ENCODE data around the gene PPP1R1B. TPM values are rescaled to one million over a fixed set of nuclear protein-coding genes. Genes with fewer than 3 reads are reported as not detected.
A peak's percentile ranks its signal among the peaks of the same experiment; 100 is the strongest.
"Not testable (repeated sequence)": the region's sequence is repeated elsewhere in the genome, so short reads cannot be mapped to it uniquely, and the experiment has no call there.

The PPP1R1B gene
- total and polyA plus RNA-seq, 5 donors from 2014 or later = not detected

DNA sequence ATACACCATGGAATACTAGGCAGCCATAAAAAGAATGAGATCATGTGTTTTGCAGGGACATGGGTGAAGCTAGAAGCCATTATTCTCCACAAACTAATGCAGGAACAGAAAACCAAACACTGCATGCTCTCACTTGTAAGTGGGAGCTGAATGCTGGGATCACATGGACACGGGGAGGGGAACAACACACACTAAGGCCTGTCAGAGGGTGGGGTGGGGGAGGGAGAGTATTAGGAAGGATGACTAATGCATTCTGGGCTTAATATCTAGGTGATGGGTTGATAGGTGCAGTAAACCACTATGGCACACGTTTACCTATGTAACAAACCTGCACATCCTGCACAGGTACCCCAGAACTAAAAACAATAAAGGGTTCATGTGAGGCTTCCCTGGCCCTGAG is 36.6 kb upstream of the PPP1R1B start:
- not testable (repeated sequence) for H3K4me3 Mint-ChIP-seq

DNA sequence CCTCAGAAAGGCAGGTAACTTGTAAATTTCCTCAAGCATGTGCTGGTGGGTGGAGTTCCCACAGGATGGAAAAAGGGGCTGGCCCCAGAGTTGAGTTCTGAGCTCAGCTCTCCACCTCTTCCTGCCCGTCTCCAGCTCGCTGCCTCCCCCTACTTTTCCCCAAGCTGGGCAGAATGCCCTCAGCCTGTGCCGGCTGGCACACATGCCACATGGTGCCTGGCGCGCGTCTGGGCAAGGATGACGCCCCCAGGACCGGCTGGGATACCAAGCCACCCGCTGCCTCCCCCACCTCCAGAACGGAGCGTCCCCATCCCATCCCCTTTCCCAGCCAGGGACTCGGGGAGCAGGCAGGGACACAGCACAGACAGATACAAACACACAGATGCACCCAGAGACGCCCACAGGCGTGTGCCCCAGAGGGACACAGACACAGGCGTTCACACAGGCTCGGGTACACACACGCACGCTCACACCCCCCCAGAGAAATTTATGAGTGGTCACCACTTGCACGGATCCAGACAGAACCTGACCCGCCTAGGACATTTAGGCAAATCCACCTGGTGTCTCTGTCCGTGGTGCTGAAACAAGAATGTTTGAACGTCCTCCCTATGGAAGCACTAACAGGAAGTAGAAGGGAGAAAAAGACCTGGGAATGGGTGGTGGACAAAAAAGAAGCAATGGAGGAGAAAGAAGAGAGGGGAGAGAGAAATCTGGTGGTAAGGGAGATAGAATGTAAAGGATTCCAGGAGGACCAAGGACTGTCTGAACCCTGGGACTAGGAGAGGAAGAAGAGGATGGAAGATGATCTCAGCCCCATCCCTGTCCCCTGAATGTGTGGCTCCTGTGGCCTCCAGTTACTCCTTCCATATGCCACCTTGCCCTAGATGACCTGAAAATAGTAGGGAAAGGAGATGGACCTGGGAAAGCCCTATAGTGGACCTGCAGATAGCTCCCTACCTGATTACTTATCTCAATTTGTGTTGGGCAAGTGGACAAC is 34.5 kb upstream of the PPP1R1B start:
- no peaks in the 10 kb centered on the region for H3K4me1 ChIP-seq (ENCODE audit: control insufficient read depth, insufficient read depth, low read length, poor library complexity, severe bottlenecking)
- no peaks in the 10 kb centered on the region for H3K9me3 ChIP-seq (ENCODE audit: control insufficient read depth in 2 of 2, low read length in 2 of 2)
- peaks cover 0 to 13% (median 2%) of the 10 kb centered on the region in 4 donors for H3K4me1 Mint-ChIP-seq
- peaks cover 17% of the 10 kb centered on the region for H3K27me3 ChIP-seq (ENCODE audit: control insufficient read depth, insufficient read depth, low read length)
- H3K4me3 Mint-ChIP-seq = no peak overlapping the region
- no peaks in the 10 kb centered on the region for H3K36me3 ChIP-seq (ENCODE audit: control insufficient read depth, insufficient read depth, low read length)
- DNase-seq (peak in 1 of 3 donors; percentile 45), ATAC-seq (ENCODE audit: low read depth in 2 of 2) (no peak)
- no peak overlapping the region for H3K27ac ChIP-seq (ENCODE audit: insufficient read depth, low read length, poor library complexity, severe bottlenecking)
- H3K27me3 Mint-ChIP-seq = peaks cover 83% of the 10 kb centered on the region
- peaks cover 3% of the 10 kb centered on the region for H3K36me3 Mint-ChIP-seq
- H3K4me3 ChIP-seq (ENCODE audit: low read depth, low read length) = no peak overlapping the region
- H3K9me3 Mint-ChIP-seq = peaks cover 0 to 9% (median 3%) of the 10 kb centered on the region in 7 donors
- H3K27ac Mint-ChIP-seq = no peak overlapping the region

More for the DNA sequence above, 36.6 kb upstream of the PPP1R1B start:
- H3K36me3 Mint-ChIP-seq; H3K4me1 ChIP-seq (ENCODE audit: control insufficient read depth, insufficient read depth, low read length, poor library complexity, severe bottlenecking); H3K4me1 Mint-ChIP-seq; H3K36me3 ChIP-seq (ENCODE audit: control insufficient read depth, insufficient read depth, low read length); ATAC-seq (ENCODE audit: low read depth in 2 of 2); DNase-seq; H3K9me3 Mint-ChIP-seq; H3K9me3 ChIP-seq (ENCODE audit: control insufficient read depth in 2 of 2, low read length in 2 of 2); H3K27ac Mint-ChIP-seq; H3K4me3 ChIP-seq (ENCODE audit: low read depth, low read length); H3K27ac ChIP-seq (ENCODE audit: insufficient read depth, low read length, poor library complexity, severe bottlenecking): not testable (repeated sequence)
- H3K27me3 ChIP-seq (ENCODE audit: control insufficient read depth, insufficient read depth, low read length) = peaks cover 17% of the 10 kb centered on the region
- peaks cover 70% of the 10 kb centered on the region for H3K27me3 Mint-ChIP-seq

DNA sequence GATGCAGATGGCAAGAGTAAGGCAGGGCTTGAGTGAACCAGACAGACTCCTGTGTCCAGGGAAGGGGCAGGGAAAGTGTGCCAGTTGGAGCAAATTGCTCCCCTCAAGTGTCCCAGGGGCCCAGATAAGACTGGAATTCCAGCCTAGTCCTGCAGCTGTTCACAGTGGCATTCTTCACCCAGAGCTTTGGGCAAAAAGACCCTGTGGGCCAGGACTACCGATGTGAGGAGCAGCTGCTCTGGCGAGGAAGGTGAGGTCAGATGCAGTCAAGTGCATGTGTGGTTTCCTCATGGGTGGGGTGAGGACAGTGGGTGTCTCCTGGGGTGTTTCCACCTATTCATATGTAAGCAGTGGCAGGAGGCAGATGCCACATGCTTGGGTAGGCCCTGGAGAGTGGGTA is 33.4 kb upstream of the PPP1R1B start:
- DNase-seq (no peak), ATAC-seq (ENCODE audit: low read depth in 2 of 2) (no peak)
- no peak overlapping the region for H3K27ac ChIP-seq (ENCODE audit: insufficient read depth, low read length, poor library complexity, severe bottlenecking)
- Mint-ChIP-seq H3K27me3 (peaks cover 86% of the 10 kb centered on the region), H3K4me1 (peaks cover 0 to 23% (median 7%) of the 10 kb centered on the region in 4 donors), H3K36me3 (peaks cover 3% of the 10 kb centered on the region), H3K4me3 (no peak overlapping the region), H3K27ac (peak overlapping the region in 1 of 3 donors; percentile 38), H3K9me3 (peaks cover 0 to 9% (median 3%) of the 10 kb centered on the region in 7 donors)
- H3K4me1 ChIP-seq (ENCODE audit: control insufficient read depth, insufficient read depth, low read length, poor library complexity, severe bottlenecking) = peaks cover 6% of the 10 kb centered on the region
- H3K36me3 ChIP-seq (ENCODE audit: control insufficient read depth, insufficient read depth, low read length) = no peaks in the 10 kb centered on the region
- peaks cover 20% of the 10 kb centered on the region for H3K27me3 ChIP-seq (ENCODE audit: control insufficient read depth, insufficient read depth, low read length)
- no peak overlapping the region for H3K4me3 ChIP-seq (ENCODE audit: low read depth, low read length)
- H3K9me3 ChIP-seq (ENCODE audit: control insufficient read depth in 2 of 2, low read length in 2 of 2) = no peaks in the 10 kb centered on the region

DNA sequence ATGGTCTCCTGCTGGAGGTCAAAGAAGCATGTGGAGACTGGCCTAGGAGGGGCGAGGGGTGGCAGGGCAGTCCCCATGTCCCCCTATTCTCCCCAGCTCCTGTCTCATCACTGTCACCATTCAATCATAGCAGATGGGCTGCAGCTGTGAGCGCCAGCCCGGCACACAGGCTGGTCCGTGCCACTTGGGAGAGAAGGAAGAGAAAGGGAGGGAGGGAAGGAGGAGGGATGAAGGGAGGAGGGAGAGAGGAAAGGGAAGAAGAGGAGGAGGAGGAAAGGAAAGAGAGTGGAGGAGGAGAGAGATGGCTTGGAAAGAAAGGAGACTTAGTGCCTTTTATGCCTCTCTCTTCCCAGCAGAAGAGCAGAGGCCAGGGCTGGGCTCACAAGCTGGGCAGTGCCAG is 31.5 kb upstream of the PPP1R1B start:
- no peaks in the 10 kb centered on the region for H3K36me3 Mint-ChIP-seq
- no peak overlapping the region for H3K4me3 ChIP-seq (ENCODE audit: low read depth, low read length)
- H3K4me3 Mint-ChIP-seq = no peak overlapping the region
- peaks cover 0 to 32% (median 7%) of the 10 kb centered on the region in 4 donors for H3K4me1 Mint-ChIP-seq
- no peaks in the 10 kb centered on the region for H3K36me3 ChIP-seq (ENCODE audit: control insufficient read depth, insufficient read depth, low read length)
- ATAC-seq (ENCODE audit: low read depth in 2 of 2) (no peak), DNase-seq (no peak)
- no peak overlapping the region for H3K27ac ChIP-seq (ENCODE audit: insufficient read depth, low read length, poor library complexity, severe bottlenecking)
- H3K27me3 Mint-ChIP-seq = peaks cover 91% of the 10 kb centered on the region
- H3K4me1 ChIP-seq (ENCODE audit: control insufficient read depth, insufficient read depth, low read length, poor library complexity, severe bottlenecking) = peaks cover 18% of the 10 kb centered on the region
- no peak overlapping the region for H3K27ac Mint-ChIP-seq
- peaks cover 24% of the 10 kb centered on the region for H3K27me3 ChIP-seq (ENCODE audit: control insufficient read depth, insufficient read depth, low read length)
- no peaks in the 10 kb centered on the region for H3K9me3 ChIP-seq (ENCODE audit: control insufficient read depth in 2 of 2, low read length in 2 of 2)
- H3K9me3 Mint-ChIP-seq = peaks cover 0 to 7% (median 1%) of the 10 kb centered on the region in 7 donors

DNA sequence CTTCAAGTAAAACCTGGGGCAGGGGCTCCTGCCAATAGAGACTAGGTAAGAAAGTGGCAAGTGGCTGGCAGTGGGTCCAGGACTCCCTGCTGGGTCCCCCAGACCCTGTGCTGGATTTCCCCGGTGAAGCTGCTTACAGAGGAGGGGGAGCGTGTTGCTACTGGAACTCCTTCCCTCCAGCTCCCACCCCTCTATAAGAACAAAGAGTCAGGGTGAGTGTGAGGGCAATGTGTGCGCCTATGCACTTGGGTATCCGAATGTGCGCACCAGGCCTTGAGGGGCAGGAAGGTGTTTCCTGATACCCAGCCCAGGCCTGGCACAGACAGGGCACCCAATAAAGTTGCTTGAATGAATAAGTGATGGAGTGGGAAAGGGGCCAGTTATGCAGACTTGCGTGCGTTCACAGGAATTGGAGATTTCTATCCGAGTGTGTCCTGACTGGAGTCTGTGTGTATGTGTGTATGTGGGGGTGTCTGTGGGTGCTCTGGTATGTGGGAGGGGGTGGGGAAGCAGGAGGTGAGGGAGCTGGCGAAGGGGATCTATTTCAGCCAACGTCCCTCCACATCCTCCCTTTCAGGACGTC is 30.7 kb upstream of the PPP1R1B start:
- Mint-ChIP-seq H3K4me3 (peak overlapping the region in 1 of 4 donors; percentile 0), H3K4me1 (peaks cover 0 to 33% (median 6%) of the 10 kb centered on the region in 4 donors)
- H3K27me3 ChIP-seq (ENCODE audit: control insufficient read depth, insufficient read depth, low read length) = peaks cover 26% of the 10 kb centered on the region

DNA sequence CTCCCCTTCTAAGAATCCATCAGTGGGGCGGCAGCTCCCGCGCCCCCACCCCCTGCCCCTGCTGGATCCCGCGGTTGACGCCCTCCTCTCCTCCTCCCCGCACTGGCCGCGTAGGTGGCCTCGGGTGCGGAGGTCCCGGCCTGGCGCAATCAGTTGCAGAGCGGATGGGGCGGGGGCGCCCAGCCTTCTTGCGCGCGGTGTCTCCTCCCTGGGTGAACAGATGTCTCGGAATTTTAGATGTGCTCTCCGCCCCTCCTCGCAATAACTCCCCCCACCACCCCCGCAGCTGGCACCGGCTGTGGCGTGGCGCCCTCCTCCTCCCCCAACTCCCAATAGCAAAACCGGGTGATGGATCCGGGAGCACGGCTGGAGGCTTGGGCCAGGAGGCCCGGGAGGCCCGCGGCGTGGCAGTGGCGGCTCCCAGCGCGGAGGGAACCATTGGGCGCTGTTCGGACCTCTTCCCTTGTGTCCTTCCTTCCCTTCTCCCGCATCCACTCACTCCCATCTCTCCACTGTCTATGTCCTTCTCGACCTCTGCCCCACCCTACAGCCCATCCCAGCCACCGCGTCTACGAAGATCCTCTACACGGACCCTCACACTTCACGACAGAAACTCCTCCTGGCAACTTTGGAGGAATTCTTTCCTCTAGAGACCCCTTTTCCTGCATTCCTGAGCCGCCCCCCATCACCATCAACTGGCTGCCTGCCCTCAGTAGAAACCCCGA is 30.0 kb upstream of the PPP1R1B start:
- Histone ChIP-seq H3K9me3 (ENCODE audit: control insufficient read depth in 2 of 2, low read length in 2 of 2) (no peaks in the 10 kb centered on the region), H3K36me3 (ENCODE audit: control insufficient read depth, insufficient read depth, low read length) (no peaks in the 10 kb centered on the region), H3K4me3 (ENCODE audit: low read depth, low read length) (no peak overlapping the region), H3K27ac (ENCODE audit: insufficient read depth, low read length, poor library complexity, severe bottlenecking) (no peak overlapping the region), H3K27me3 (ENCODE audit: control insufficient read depth, insufficient read depth, low read length) (peaks cover 24% of the 10 kb centered on the region), H3K4me1 (ENCODE audit: control insufficient read depth, insufficient read depth, low read length, poor library complexity, severe bottlenecking) (peaks cover 18% of the 10 kb centered on the region)
- Mint-ChIP-seq H3K27me3 (peaks cover 95% of the 10 kb centered on the region), H3K4me1 (peaks cover 0 to 32% (median 5%) of the 10 kb centered on the region in 4 donors), H3K4me3 (peak overlapping the region in 1 of 4 donors; percentile 48), H3K9me3 (peaks cover 0 to 6% (median 1%) of the 10 kb centered on the region in 7 donors), H3K36me3 (no peaks in the 10 kb centered on the region), H3K27ac (no peak overlapping the region)
- DNase-seq (no peak), ATAC-seq (ENCODE audit: low read depth in 2 of 2) (no peak)

More for the DNA sequence above, 30.7 kb upstream of the PPP1R1B start:
- peaks cover 18% of the 10 kb centered on the region for H3K4me1 ChIP-seq (ENCODE audit: control insufficient read depth, insufficient read depth, low read length, poor library complexity, severe bottlenecking)
- no peak for ATAC-seq (ENCODE audit: low read depth in 2 of 2)
- Mint-ChIP-seq H3K36me3 (no peaks in the 10 kb centered on the region), H3K27me3 (peaks cover 95% of the 10 kb centered on the region), H3K27ac (no peak overlapping the region), H3K9me3 (peaks cover 0 to 7% (median 1%) of the 10 kb centered on the region in 7 donors)
- no peaks in the 10 kb centered on the region for H3K36me3 ChIP-seq (ENCODE audit: control insufficient read depth, insufficient read depth, low read length)
- no peak overlapping the region for H3K4me3 ChIP-seq (ENCODE audit: low read depth, low read length)
- H3K9me3 ChIP-seq (ENCODE audit: control insufficient read depth in 2 of 2, low read length in 2 of 2) = no peaks in the 10 kb centered on the region
- H3K27ac ChIP-seq (ENCODE audit: insufficient read depth, low read length, poor library complexity, severe bottlenecking) = no peak overlapping the region
- no peak for DNase-seq

DNA sequence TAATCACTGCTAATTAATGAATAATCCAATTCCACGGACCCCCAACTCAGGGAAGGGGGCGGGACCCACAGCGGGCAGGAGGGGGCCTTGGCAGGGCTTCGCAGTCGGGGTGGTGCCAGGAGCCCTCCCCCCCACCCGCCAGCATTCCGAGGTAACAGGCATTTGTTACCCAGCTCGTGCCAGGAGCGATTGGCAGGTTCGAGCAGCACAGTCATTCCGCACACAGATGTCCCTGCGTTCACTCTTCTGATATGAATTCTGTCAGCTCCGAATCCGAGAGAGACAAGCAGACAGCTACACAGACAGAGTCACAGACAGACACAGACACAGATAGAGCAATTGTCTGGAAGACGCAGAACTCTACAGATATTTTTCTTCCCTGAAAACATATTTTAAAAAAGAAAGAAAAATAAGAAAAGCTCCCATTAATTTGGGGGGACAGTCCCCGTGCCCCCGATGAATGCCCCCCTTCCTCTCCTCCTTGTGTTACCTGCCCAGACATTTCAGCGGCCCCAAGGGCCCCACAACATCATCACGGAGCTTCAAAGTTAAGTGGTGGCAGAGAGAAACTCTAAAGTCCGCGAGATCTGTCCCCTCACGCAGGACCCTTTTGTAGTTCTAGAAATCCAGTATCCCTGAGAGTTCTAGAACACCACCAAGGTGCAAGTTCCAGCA is 29.2 kb upstream of the PPP1R1B start:
- ATAC-seq (ENCODE audit: low read depth in 2 of 2) (no peak), DNase-seq (no peak)
- H3K9me3 Mint-ChIP-seq = peaks cover 0 to 6% (median under 1%) of the 10 kb centered on the region in 7 donors

More for the DNA sequence above, 29.2 kb upstream of the PPP1R1B start:
- H3K4me3 ChIP-seq (ENCODE audit: low read depth, low read length) = no peak overlapping the region
- H3K27ac Mint-ChIP-seq = no peak overlapping the region
- H3K4me1 Mint-ChIP-seq = peaks cover 0 to 29% (median 5%) of the 10 kb centered on the region in 4 donors
- peaks cover 28% of the 10 kb centered on the region for H3K27me3 ChIP-seq (ENCODE audit: control insufficient read depth, insufficient read depth, low read length)
- H3K4me1 ChIP-seq (ENCODE audit: control insufficient read depth, insufficient read depth, low read length, poor library complexity, severe bottlenecking) = peaks cover 18% of the 10 kb centered on the region
- no peaks in the 10 kb centered on the region for H3K9me3 ChIP-seq (ENCODE audit: control insufficient read depth in 2 of 2, low read length in 2 of 2)
- peaks cover 96% of the 10 kb centered on the region for H3K27me3 Mint-ChIP-seq
- no peaks in the 10 kb centered on the region for H3K36me3 Mint-ChIP-seq
- H3K4me3 Mint-ChIP-seq = peak overlapping the region in 1 of 4 donors; percentile 46
- H3K36me3 ChIP-seq (ENCODE audit: control insufficient read depth, insufficient read depth, low read length) = no peaks in the 10 kb centered on the region
- H3K27ac ChIP-seq (ENCODE audit: insufficient read depth, low read length, poor library complexity, severe bottlenecking) = no peak overlapping the region

Measured in CD4-positive, CD25-positive, alpha-beta regulatory T cell (primary cell).